GM12872 (cell line): ENCODE measurements around the gene TEX29.

Experiments
- TF ChIP-seq, protein P1 (sequence below): IDR thresholded peaks from 3 replicates; pipeline ENCODE4 v1.5.1; 2011; ENCODE audit warnings: low read depth, mild to moderate bottlenecking, low read length, moderate library complexity; ENCODE audit not compliant: insufficient read depth

Gene TEX29

DNA sequence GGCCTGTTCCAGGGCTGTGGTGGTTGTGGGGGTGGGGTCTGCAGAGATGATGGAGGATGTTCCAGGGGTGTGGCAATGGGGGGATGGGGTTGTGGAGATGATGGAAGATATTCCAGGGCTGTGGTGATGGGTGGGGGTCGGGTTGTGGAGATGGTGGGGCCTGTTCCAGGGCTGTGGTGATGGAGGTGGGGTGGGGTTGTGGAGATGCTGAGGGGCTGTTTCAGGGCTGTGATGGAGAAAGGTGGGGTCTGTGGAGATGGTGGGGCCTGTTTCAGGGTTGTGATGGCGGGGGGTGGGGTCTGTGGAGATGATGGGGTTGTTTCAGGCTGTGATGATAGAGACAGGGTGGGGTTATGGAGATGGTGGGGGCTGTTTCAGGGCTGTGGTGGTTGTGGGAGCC lies 62.0 kb downstream of the TEX29 start:
- TF ChIP-seq, protein P1, sequence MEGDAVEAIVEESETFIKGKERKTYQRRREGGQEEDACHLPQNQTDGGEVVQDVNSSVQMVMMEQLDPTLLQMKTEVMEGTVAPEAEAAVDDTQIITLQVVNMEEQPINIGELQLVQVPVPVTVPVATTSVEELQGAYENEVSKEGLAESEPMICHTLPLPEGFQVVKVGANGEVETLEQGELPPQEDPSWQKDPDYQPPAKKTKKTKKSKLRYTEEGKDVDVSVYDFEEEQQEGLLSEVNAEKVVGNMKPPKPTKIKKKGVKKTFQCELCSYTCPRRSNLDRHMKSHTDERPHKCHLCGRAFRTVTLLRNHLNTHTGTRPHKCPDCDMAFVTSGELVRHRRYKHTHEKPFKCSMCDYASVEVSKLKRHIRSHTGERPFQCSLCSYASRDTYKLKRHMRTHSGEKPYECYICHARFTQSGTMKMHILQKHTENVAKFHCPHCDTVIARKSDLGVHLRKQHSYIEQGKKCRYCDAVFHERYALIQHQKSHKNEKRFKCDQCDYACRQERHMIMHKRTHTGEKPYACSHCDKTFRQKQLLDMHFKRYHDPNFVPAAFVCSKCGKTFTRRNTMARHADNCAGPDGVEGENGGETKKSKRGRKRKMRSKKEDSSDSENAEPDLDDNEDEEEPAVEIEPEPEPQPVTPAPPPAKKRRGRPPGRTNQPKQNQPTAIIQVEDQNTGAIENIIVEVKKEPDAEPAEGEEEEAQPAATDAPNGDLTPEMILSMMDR, result no peak

DNA sequence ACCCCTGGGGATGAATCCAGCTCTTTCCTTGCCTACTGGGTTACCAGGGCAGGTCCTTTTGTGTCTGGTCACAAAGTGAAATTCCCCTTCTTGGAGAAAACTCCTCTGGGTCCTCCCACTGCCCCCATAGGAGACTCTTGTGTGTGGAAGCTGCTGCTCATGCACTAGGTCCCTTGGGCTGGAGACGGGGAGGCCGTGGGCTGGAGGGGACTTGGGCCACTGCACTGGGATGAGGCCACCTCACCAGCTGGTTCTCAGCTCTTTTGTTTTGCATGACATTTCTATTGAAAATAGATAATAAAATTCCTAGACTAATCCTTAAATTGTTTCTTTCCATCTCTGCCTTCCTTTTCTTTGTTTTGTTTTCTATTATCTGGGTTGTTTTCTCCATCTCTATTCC lies 62.4 kb downstream of the TEX29 start:
- TF ChIP-seq, protein P1, result no peak

DNA sequence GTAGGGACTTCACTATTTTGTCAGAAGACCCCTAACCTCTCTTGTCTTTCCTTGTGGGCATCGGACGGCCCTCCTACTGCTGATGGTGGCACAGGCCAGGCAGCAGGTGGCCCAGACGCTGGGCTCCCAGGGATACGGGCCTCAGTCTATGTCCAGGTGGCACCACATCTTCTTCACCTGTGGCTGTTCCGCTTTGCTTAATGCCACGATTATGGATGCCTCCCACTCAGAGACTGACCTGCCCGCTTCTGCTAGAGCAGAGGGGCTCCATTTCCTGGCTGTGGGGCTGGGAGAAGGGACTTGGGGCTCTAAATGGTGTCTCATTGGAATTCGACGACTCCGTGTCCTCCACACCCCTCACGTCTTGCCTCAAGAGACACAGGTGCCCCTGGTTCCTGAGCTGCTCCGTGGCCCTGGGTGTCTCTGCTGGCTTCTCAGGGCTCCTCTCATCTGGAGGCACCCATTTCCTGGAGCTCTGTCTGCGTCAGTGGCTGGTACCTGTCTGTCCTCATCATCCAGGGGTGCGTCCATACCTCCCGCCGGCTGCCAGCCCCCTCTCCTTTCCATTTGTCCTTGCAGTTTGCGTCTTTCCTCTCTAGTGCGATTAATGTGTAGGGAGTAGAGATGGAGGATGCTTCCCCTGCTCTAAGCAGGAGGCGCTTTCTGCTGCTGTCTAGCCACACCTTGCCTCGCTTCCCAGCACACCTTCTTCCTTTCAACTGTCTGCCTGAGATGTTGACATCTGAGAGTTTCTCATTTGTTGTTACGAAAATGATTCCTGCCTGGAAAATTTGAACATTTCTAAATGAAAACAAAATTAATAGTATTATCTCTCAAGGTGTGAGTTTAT lies 63.4 kb downstream of the TEX29 start:
- TF ChIP-seq, protein P1, result no peak

DNA sequence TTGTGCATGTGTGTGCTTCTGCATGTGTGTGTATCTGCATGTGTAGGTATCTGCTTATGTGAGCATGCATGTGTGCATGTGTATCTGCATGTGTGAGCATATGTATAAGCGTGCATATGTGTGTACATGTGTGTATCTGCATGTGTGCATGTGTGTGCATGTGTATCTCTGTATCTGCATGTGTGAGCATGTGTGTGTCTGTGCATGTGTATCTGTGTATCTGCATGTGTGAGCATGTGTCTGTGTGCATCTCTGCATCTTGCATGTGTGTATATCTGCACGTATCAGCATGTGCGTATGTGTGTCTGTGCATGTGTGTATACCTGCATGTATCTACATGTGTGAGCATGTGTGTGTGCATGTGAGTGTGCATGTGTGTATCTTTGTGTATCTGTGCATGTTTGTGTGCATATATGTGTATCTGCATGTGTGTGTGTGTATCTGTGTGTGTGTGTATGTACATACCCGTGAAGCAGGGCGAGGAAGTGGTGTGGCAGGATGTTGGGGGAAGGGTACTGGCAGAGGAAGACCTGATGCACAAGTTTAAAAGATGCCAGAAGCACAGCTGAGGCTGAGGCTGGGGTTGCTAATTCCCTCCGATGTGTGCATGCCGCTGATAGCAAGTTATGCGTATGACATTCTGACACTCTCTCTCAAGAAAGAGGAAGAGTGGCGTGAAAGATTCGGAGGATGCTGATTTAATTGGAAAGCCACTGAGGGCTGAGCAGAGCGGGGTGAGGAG lies 64.2 kb downstream of the TEX29 start:
- TF ChIP-seq, protein P1, result no peak

DNA sequence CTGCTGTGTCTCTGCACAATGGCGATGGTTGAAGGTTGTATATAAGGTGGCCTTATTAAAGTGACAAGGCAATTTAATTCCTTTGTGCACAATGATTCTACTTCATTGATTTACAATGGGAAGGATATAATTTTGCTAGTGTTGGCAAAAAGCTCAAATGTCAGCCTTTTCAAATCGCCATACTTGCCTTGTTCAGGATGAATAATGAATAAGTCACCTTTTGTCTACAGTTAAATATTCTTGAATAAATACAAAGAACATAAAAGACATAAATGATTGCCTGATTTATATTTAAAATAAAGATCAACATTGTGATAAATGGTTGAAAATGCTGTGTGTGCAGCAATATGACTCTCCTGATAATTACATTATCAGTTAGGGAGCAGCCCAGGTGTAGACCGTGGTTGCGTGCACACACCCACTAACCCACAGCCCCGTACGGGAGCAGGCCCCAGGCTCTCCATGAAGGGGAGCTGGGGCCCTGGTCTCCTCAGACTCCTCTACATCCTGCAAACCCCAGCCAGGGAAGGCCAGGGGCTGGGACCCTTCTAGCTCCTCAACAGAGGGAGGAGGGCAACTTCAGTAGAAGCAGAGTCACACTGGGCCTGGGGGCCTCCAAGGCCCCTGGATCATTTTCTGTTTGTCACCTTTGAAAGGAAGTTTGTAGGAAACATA lies 64.9 kb downstream of the TEX29 start:
- TF ChIP-seq, protein P1, result no peak

DNA sequence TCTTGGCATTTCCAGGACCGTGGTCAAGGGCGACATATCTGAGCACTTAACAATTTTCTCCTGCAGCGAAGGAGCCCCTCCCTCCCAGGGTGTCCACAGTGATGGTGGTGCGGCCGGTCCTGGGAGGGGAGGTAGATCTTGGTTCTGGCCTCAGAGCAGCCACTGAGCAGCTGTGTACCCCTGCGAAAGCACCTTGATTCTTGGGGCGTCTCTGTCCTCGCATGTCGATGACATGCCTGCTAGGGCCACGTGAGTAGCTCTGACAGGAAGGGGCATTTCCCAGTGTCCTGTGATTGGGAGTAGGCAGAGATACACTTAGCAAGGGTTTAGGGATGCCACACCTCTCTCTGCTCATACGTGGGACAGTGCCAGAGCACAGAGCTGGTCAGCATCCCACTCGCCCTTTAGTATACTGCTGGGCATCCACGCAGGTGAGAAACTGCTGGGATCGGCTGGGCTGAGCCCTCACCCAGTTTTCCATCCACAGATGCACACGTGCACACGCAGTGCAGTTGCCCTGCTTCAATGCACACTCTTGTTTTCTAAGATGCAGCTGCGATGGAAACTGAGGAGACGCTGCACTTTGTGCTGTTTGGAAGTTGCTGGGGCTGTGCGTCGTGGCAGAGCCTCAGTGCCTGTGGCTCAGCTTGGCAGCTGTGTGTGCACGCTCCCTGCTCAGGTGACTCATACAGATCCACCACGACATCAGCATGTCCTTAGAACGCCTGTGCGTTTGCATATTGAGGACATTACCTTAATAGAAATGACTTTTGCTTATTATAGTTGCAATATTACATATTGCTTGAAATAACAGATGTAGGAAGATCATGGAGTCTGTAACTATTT lies 66.8 kb downstream of the TEX29 start:
- TF ChIP-seq, protein P1, result no peak
